Kidney glomerular epithelial cell (primary cell): Measurements from ENCODE around the gene SPATS2L.

Experiments
- DNase-seq: peaks from one replicate; lab custom pipeline; 2025; lab: John Stamatoyannopoulos, UW

The SPATS2L gene

DNA sequence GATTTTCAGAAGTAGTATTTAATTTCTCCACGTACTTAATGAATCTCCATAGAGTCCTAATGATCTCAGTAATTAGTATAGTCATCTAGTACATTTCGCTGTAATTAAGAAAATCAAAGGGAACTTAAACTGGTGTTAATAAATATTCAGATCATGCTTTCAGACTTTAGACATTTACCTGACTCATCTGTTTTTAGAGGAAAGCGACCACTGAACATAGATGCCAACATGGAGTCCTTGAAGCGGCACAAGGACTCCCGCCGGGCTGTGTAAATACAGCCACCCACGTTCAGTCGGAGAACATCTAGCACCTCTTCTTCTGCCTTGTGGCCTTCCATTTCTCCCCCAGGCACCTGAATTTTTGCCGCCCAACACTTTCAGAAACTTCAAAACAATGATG lies 200.2 kb downstream of the SPATS2L start:
- no peak for DNase-seq

DNA sequence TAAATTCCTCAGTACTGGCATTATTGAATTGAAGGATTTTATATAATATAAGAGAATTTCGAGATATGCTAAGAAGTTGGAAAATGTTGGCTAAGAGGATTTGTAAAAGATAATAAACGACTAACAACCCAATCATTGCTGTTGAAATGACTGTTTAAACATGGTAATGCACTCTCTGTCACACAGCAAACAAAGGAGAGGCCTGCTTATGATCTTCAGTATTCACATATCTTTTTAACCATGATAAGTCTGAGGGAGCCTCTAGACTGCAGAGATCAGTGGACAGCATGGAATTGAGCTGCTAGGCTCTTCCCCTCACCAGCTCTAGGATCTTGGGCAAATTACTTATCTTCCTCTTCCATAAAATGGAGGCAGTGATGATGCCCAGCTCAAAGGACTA lies 200.7 kb downstream of the SPATS2L start:
- DNase-seq, result no peak

DNA sequence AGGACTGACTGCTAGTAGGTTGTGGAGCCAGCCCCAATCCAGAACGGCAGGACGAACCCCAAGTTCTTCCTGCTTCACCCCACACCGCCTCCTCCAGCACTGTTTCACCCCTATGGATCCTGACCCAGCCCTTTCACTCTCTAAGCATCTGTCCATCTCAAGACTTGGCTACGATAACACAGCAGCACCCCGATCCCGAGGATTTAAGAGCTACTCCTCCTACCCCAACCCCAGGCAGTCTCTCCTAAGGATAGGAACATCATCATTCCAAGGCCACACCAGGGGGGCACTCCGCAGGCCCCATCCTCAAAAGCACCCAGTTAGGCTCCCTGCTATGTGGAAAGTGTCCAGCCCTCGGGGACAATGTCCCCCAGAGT lies 202.7 kb downstream of the SPATS2L start:
- DNase-seq, result no peak

DNA sequence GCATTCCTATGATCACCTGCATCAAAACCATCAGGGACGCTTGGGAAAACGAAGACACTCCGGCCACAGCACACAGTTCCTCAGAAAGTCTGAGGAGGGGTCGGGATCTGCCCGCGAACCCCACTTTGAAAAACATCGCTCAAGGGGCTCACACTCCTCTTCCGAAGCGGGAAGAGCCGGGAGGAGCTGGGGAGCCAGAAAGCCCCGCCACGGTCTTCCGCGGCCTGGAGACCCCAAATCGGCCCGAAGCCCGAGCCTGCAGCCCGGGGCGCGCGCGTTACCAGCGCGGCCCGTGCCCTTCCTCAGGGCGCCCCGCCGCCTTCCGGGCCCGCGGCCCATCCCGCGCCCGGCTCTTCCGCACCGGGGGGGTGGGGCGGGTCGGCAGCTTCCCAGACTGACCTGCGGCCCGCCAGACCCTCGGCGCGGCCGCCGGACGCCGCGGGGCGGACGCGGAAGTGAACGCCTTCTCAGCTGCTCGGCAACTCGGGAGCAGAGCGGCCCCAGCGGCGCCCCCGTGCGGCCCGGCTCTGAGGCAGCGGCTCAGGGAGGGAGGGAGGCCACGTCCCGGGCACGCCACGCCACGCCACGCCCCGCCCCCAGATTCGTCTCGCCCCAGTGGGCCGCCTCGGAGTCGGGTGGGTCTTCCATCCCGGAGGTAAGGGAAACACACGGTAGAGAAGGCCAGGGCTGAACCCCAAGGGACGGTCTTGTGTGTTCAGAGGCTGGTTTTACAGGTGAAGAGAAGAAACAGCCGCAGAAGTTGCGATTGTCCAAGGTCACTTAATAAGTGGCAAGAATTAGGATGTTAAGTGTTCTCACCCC lies 203.3 kb downstream of the SPATS2L start, which contains the start of gene KCTD18:
Gene KCTD18 (minus strand): TSS at position 457 of the 822 bp plus-strand sequence. CDS start 3,052 bp downstream, outside the sequence.
- peak; percentile 68 for DNase-seq

DNA sequence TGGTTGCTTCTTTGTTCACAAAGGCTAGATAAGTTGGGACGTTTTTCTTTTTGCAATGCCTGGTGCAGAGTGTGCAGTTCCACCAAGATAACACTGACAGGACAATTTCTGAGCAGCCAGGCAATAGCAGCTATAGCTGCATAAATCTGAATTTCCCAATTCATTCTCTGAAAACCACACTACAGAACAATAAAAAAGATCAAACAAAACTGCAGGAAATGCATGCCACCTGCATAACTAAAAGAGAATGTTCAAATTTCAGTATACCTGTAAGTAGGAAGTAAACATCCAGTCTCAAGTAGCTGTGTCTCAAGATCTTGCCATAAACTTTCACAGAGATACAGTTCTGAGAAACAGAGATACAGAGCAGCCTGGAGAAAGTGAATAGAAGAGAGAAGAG lies 208.7 kb downstream of the SPATS2L start:
- no peak for DNase-seq

DNA sequence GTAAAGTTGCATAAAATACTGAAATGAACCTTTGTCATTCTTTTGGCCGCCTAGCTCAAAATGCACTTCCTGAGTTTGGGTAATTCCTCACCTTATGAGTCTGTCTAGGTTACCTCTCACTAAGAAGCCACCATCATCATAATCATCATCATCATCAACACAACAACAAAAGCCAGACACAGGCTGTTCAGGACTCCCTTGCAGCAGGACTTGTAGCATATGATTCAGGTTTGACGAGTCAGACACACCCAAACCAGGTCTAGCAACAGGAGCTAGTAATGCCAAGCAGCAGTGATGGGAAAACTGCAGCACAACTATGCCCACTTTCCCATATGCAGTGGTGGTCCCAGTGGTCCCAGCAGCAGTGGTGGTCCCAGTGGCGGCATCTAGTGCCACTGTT lies 216.7 kb downstream of the SPATS2L start:
- DNase-seq, result no peak

DNA sequence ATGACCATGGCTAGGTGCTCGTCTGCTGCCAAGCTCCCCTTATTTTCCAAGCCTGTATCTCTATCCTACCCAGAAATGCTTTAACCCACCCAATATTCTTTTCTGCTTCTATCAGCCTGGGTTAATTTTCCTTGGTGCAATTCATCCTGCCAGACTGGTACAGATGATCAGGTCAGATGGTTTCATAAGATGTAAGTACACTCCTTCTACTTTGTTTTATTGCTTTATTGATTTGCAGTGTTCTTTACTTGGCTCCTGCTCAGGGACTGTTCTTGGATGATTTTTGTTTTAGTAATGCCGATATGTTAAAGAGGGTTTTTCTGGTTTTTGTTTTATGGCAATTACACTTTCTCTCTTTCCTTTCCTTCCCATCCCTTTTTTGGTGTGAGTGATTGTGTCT lies 217.1 kb downstream of the SPATS2L start:
- DNase-seq, result no peak

DNA sequence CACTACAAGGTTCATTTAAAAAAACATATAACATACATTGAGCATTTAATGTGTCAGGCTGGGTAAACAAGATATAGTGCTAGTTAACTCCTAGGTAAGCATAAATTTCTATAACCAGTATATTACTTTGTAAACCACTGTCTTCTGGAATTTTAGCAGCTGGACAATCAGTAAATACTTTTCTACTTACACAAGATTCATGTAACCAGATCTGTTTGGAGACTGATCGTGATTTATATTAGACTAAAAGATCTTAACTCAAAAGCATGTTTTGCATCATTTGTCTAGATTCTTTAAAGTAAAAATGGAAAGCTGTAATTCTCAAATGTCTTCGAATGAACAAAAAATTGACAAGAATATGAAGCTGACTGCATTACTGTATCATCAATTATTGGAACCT lies 218.6 kb downstream of the SPATS2L start:
- no peak for DNase-seq

DNA sequence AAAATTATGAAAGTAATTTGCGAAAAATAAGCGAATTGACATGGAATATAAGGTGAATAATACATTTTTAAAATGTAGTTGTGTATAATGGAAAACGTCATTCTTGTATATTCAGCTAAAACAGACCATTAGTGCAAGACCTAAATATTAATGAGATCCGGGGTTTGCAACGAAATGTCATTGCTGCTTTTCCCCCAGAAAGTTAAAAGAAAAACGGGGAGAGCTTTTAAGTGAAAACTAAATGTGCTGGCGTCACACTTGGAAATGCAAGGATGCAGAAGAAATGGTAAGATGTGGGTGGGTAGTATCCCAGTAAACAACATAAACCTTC lies 219.0 kb downstream of the SPATS2L start:
- DNase-seq, result no peak

DNA sequence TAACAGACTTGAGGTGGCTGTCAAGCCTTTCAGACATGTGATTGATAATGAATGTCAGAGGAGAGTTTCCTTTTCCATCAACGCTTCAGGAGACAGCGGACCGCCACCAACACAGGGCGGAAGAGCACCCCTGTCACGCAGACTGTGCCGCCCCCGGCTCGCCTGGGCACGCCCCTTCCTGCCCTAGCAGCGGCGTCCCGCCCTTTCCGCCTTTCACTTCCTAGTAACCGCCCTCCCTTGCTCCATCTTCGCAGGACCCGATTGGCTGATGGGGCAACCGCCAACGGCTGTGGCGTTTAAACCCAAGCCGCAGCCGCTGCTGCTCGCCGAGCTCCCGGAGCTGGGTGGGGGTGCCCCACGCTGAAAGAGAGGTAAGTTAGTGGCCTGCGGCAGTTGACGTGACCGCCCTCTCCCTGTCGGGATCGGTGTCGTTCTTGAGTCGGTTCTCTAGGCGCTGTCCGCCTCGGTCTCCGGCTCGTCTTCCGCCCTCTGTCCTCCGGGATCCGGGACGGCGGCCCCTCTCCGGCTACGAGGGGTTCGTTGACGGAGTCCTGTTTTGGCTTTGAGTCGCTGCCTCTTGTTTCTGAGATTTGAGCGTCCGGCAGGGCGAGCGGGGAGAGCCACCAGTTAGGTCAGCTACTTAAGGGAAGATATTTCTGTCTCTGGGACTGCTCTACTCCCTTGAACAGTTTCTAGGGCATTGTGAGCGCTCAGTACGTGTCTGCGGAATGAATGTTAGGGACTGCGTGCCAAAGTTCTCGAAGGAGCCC lies 219.6 kb downstream of the SPATS2L start, which contains the start of gene SGO2:
Gene SGO2 (plus strand): TSS at position 326 of the 770 bp plus-strand sequence. CDS start 6,769 bp downstream, outside the sequence.
- DNase-seq, result peak; percentile 98

DNA sequence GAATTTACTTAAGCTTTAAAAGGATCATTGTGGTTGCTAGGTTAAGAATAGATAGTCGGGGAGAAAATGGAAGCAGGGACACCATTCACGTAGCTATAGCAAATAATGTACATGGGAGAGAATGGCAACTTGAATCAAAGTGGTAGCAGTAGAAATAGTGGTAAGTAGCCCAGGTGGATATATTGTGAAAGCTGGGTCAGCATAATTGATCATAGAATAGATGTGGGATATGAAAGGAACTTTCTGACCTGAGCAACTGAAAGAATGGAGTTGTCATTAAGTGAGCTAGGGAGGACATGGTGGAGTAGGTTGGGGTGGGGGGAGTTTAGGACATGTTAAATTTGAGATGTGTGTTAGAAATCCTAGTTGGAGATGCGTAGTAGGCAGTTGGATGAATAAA lies 221.7 kb downstream of the SPATS2L start:
- DNase-seq, result no peak
